ENCODE results near the gene CIT. TPM values are rescaled to one million over a fixed set of nuclear protein-coding genes. Genes with fewer than 3 reads are reported as not detected.
A peak's percentile ranks its signal among the peaks of the same experiment; 100 is the strongest.

CIT gene
- total and polyA plus RNA-seq, 9 of the 15 experiments (the other 6 are each of a cell fraction or from before 2014, with no cell fraction given): 1.1 to 46.7 (median 21.3) TPM

DNA sequence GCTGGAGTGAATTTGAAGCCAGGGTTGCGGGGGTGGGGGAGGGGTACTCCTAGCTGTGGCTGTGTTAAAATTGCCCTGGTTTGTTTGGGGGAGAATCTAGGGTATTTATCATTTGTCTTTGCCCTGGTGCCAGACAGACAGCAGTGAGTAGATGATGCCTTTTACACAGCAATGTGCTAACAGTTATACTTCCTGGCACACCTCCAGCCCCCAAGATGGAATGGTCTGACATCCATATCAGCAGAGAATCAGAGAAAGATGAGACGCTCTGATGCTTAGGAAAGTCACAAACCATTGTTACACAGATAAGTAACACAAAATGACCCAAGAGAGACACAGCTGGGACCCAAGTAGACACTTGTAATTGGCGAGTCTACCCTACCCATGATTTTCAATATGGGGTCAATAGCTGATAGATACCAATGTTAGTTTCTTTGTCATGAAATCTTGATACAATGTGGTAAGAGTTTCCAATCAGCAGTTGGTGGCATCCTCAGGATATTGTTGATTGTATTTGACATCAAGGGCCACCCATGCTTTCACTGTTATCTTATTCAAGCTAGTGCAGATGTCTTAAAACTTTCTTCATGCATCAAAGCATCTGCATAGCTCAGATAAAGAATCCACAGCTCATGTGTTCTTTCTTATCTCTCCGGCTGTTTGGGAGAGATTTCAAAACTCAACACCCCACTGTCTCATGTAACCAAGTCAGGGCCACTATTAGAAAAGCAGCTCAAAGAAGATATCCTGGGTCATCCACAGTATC is 211.8 kb downstream of the CIT start (continued):
- no peak for TF ChIP-seq IFI16 (CRISPR knock-in tag; IDR thresholded peaks at IDR 0.05)
- no peak for TF ChIP-seq BDP1 (IDR thresholded peaks at IDR 0.05; ENCODE audit: insufficient read depth, insufficient read length)
- TF ChIP-seq FOSL1 (tag; conservative IDR thresholded peaks at IDR 0.05): peak; percentile 90
- TF ChIP-seq, protein P1, sequence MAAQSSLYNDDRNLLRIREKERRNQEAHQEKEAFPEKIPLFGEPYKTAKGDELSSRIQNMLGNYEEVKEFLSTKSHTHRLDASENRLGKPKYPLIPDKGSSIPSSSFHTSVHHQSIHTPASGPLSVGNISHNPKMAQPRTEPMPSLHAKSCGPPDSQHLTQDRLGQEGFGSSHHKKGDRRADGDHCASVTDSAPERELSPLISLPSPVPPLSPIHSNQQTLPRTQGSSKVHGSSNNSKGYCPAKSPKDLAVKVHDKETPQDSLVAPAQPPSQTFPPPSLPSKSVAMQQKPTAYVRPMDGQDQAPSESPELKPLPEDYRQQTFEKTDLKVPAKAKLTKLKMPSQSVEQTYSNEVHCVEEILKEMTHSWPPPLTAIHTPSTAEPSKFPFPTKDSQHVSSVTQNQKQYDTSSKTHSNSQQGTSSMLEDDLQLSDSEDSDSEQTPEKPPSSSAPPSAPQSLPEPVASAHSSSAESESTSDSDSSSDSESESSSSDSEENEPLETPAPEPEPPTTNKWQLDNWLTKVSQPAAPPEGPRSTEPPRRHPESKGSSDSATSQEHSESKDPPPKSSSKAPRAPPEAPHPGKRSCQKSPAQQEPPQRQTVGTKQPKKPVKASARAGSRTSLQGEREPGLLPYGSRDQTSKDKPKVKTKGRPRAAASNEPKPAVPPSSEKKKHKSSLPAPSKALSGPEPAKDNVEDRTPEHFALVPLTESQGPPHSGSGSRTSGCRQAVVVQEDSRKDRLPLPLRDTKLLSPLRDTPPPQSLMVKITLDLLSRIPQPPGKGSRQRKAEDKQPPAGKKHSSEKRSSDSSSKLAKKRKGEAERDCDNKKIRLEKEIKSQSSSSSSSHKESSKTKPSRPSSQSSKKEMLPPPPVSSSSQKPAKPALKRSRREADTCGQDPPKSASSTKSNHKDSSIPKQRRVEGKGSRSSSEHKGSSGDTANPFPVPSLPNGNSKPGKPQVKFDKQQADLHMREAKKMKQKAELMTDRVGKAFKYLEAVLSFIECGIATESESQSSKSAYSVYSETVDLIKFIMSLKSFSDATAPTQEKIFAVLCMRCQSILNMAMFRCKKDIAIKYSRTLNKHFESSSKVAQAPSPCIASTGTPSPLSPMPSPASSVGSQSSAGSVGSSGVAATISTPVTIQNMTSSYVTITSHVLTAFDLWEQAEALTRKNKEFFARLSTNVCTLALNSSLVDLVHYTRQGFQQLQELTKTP (IDR thresholded peaks at IDR 0.05; ENCODE audit: low read depth in 1 of 2, partially characterized antibody in 2 of 2): peak; percentile 73 to 97
- no peak for TF ChIP-seq KAT8 (IDR thresholded peaks at IDR 0.05; ENCODE audit: low read depth)
- TF ChIP-seq ZNF589 (CRISPR knock-in tag; IDR thresholded peaks at IDR 0.05; ENCODE audit: low read depth): peak; percentile 100
- TF ChIP-seq HLTF (IDR thresholded peaks at IDR 0.05): peak; percentile 97; the same call in 1 of the 2 replicates
- TF ChIP-seq ZNF217 (CRISPR knock-in tag; IDR thresholded peaks at IDR 0.05): no peak
- peak; percentile 52 for TF ChIP-seq CHD4 (IDR thresholded peaks at IDR 0.05; ENCODE audit: insufficient read depth, insufficient replicate concordance, low read depth, low read length, poor library complexity, severe bottlenecking)
- TF ChIP-seq ZNF780A (CRISPR knock-in tag; IDR thresholded peaks at IDR 0.05): 0 out of 2 replicates have a peak, but pooled peaks have one; percentile 25
- TF ChIP-seq, protein P2, sequence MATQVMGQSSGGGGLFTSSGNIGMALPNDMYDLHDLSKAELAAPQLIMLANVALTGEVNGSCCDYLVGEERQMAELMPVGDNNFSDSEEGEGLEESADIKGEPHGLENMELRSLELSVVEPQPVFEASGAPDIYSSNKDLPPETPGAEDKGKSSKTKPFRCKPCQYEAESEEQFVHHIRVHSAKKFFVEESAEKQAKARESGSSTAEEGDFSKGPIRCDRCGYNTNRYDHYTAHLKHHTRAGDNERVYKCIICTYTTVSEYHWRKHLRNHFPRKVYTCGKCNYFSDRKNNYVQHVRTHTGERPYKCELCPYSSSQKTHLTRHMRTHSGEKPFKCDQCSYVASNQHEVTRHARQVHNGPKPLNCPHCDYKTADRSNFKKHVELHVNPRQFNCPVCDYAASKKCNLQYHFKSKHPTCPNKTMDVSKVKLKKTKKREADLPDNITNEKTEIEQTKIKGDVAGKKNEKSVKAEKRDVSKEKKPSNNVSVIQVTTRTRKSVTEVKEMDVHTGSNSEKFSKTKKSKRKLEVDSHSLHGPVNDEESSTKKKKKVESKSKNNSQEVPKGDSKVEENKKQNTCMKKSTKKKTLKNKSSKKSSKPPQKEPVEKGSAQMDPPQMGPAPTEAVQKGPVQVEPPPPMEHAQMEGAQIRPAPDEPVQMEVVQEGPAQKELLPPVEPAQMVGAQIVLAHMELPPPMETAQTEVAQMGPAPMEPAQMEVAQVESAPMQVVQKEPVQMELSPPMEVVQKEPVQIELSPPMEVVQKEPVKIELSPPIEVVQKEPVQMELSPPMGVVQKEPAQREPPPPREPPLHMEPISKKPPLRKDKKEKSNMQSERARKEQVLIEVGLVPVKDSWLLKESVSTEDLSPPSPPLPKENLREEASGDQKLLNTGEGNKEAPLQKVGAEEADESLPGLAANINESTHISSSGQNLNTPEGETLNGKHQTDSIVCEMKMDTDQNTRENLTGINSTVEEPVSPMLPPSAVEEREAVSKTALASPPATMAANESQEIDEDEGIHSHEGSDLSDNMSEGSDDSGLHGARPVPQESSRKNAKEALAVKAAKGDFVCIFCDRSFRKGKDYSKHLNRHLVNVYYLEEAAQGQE (IDR thresholded peaks at IDR 0.05; ENCODE audit: borderline replicate concordance): peak; percentile 37; the same call in 1 of the 2 replicates
- TF ChIP-seq, protein P2 (CRISPR knock-in tag; IDR thresholded peaks at IDR 0.05; ENCODE audit: low read depth): no peak
- peak; percentile 97 for TF ChIP-seq HEY1 (CRISPR knock-in tag; IDR thresholded peaks at IDR 0.05; ENCODE audit: borderline replicate concordance)

Data from K562 (cell line).